Activated naive CD8-positive, alpha-beta T cell (primary cell): ENCODE results near the gene DNLZ.

Experiments
- H3K27ac Mint-ChIP-seq: one replicate; pipeline ENCODE4 v1.8.0; 2021; ENCODE audit warnings: mixed read lengths
- H3K27me3 Mint-ChIP-seq: one replicate; pipeline ENCODE4 v1.8.0; 2021; ENCODE audit warnings: mixed read lengths
- H3K36me3 Mint-ChIP-seq: one replicate; pipeline ENCODE4 v1.8.0; 2021; ENCODE audit warnings: mixed read lengths
- H3K4me1 Mint-ChIP-seq: one replicate; pipeline ENCODE4 v1.8.0; 2021; ENCODE audit warnings: low read depth, mixed read lengths
- H3K4me3 Mint-ChIP-seq: one replicate; pipeline ENCODE4 v1.8.0; 2021; ENCODE audit warnings: mild to moderate bottlenecking, mixed read lengths
- H3K9me3 Mint-ChIP-seq: one replicate; pipeline ENCODE4 v1.8.0; 2021; ENCODE audit warnings: low read depth, mixed read lengths

The DNLZ gene

DNA sequence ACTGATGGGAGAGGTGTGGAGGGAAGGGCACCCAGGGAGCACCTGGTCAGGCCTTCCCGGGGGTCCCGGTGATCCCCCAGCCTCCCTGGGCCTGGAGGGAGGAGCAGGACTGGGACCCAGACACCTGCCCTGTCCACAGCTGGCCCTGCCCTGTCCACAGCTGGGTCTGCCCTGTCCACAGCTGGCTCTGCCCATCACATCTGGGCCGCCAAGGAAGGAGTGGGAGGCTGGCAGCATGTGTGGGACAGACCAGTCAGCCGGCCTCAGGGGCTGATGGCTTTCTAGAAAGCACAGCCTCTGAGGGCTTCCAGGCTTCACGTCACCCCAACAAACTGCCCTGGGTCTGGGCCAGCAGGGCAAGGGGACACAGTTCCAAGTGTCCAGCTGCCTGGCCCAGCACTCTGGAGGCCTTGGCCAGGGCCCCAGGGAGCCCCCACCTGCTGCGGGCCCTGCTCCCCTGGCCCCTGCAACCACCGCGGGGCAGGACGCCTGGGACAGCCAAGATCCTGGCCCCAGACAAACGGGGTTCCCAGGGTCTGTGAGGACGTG lies 12.2 kb downstream of the DNLZ start:
- Mint-ChIP-seq H3K36me3 (no peaks in the 10 kb centered on the region), H3K27ac (no peak overlapping the region), H3K27me3 (no peaks in the 10 kb centered on the region), H3K9me3 (no peaks in the 10 kb centered on the region), H3K4me3 (no peak overlapping the region), H3K4me1 (no peaks in the 10 kb centered on the region)

GRCh38 chr9:136349546-136349945 lies 14.0 kb downstream of the DNLZ start:
- no peaks in the 10 kb centered on the region for H3K27me3 Mint-ChIP-seq
- H3K27ac Mint-ChIP-seq, result no peak overlapping the region
- H3K9me3 Mint-ChIP-seq, result no peaks in the 10 kb centered on the region
- no peak overlapping the region for H3K4me3 Mint-ChIP-seq
- no peaks in the 10 kb centered on the region for H3K36me3 Mint-ChIP-seq
- no peaks in the 10 kb centered on the region for H3K4me1 Mint-ChIP-seq

GRCh38 chr9:136348691-136349090 lies 14.9 kb downstream of the DNLZ start:
- no peak overlapping the region for H3K4me3 Mint-ChIP-seq

GRCh38 chr9:136347472-136348256 lies 15.9 kb downstream of the DNLZ start:
- Mint-ChIP-seq H3K36me3 (no peaks in the 10 kb centered on the region), H3K27me3 (no peaks in the 10 kb centered on the region), H3K9me3 (no peaks in the 10 kb centered on the region), H3K4me3 (no peak overlapping the region), H3K4me1 (no peaks in the 10 kb centered on the region), H3K27ac (no peak overlapping the region)

More at GRCh38 chr9:136348691-136349090, 14.9 kb downstream of the DNLZ start:
- no peaks in the 10 kb centered on the region for H3K27me3 Mint-ChIP-seq
- no peak overlapping the region for H3K27ac Mint-ChIP-seq
- H3K4me1 Mint-ChIP-seq, result no peaks in the 10 kb centered on the region
- no peaks in the 10 kb centered on the region for H3K36me3 Mint-ChIP-seq
- H3K9me3 Mint-ChIP-seq, result no peaks in the 10 kb centered on the region

GRCh38 chr9:136346927-136347465 lies 16.5 kb downstream of the DNLZ start:
- Mint-ChIP-seq H3K27me3 (no peaks in the 10 kb centered on the region), H3K4me1 (no peaks in the 10 kb centered on the region), H3K4me3 (no peak overlapping the region), H3K27ac (no peak overlapping the region), H3K9me3 (no peaks in the 10 kb centered on the region), H3K36me3 (no peaks in the 10 kb centered on the region)

- Mint-ChIP-seq H3K4me3 (no peak overlapping the region), H3K27ac (no peak overlapping the region), H3K9me3 (no peaks in the 10 kb centered on the region), H3K36me3 (no peaks in the 10 kb centered on the region), H3K27me3 (no peaks in the 10 kb centered on the region), H3K4me1 (no peaks in the 10 kb centered on the region)
Observed at GRCh38 chr9:136346157-136346481, 17.4 kb downstream of the DNLZ start.

- H3K9me3 Mint-ChIP-seq, result no peaks in the 10 kb centered on the region
- no peaks in the 10 kb centered on the region for H3K36me3 Mint-ChIP-seq
- no peaks in the 10 kb centered on the region for H3K4me1 Mint-ChIP-seq
- H3K27ac Mint-ChIP-seq, result no peak overlapping the region
- H3K4me3 Mint-ChIP-seq, result no peak overlapping the region
- H3K27me3 Mint-ChIP-seq, result no peaks in the 10 kb centered on the region
Observed at GRCh38 chr9:136345281-136346156, 18.0 kb downstream of the DNLZ start.

- Mint-ChIP-seq H3K36me3 (no peaks in the 10 kb centered on the region), H3K4me3 (no peak overlapping the region), H3K4me1 (no peaks in the 10 kb centered on the region), H3K27me3 (no peaks in the 10 kb centered on the region), H3K9me3 (no peaks in the 10 kb centered on the region), H3K27ac (no peak overlapping the region)
Observed at GRCh38 chr9:136344544-136345280, 18.8 kb downstream of the DNLZ start.

GRCh38 chr9:136343884-136344269 lies 19.7 kb downstream of the DNLZ start:
- Mint-ChIP-seq H3K4me1 (no peaks in the 10 kb centered on the region), H3K36me3 (no peaks in the 10 kb centered on the region), H3K4me3 (no peak overlapping the region), H3K9me3 (no peaks in the 10 kb centered on the region), H3K27me3 (no peaks in the 10 kb centered on the region), H3K27ac (no peak overlapping the region)

DNA sequence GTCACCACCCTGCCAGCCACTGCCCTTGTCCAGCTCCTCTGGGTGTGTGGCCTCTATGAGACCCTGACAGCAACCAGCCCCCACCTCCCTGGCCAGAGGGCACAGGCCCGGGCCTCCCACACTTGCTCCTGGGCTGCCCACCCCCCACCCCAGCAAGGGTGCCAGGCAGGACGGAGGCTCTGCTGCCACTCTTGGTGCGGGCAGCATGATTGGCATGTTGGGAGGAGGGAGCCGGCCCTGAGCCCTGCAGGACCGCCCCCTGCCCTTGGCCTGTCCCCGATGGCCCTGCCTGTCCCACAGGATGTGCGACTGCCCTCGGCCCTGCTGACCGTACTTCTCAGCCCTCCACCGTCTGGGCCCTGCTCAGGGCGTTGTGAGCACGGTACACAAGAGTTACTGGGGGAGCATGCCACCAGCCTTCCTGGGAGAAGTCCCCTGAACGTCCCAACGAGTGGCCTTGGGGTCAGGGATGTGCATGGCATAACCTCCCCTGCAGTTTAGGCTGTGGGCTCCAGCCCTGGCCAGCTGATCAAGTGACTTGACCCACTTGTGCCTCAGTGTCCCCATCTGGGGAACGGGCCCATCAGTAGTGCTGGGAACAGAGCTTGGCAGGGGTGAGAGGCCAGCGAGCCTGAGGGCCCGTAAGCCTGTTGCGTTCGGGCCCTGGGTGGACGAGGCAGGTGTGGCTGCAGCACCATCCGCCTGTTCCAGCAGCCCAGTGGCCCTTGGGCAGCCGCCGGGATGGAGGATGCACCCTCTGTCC lies 20.2 kb downstream of the DNLZ start:
- Mint-ChIP-seq H3K27me3 (no peaks in the 10 kb centered on the region), H3K9me3 (no peaks in the 10 kb centered on the region), H3K27ac (no peak overlapping the region), H3K4me3 (no peak overlapping the region), H3K36me3 (no peaks in the 10 kb centered on the region), H3K4me1 (no peaks in the 10 kb centered on the region)

DNA sequence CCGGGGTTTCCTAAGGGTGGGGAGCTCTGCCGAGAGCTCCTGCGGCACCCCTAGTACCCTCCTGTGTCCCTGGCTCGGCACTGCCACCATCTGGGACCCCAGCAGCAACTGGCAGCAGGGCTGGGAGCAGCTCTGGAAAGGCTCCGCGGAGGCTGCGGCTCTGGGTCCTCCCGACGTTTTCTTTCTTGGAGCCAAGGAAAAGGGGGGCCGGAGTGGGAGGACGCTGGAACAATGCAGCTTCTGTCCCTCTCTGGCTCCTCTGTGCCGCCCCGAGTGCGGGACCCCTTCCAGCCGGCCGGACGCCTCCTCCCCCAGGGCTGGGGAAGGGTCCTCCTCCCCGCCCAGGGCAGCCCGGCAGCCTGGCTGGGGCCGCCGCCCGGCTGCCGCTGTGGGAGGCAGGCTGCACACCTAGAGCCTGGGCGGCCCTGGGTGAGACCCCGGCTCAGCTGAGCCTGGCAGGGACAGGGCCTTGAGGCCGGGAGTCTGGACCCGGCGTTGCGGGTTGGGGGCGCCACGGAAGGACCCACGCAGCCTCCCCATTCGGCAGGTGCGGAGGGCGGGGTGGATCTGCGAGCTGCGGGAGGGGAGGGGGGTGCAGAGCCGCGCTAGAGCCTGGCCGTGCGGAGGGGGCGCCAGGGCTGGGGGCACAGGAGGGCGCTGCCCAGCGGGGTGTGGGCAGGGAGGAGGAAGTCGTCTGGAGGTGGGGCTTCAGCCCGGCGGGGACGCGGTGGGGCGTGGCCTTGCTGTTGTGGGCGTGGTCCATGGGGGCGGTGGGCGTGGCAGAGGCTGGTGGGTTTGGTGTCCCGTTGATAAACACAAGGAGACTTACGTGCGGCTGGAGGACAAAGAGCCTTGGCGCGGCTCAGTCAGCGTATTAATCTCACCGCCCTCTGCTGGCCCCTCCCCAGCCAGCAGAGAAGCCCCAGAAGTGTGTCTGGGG lies 21.1 kb downstream of the DNLZ start:
- Mint-ChIP-seq H3K27ac (no peak overlapping the region), H3K9me3 (no peaks in the 10 kb centered on the region), H3K4me3 (no peak overlapping the region), H3K4me1 (no peaks in the 10 kb centered on the region), H3K36me3 (no peaks in the 10 kb centered on the region), H3K27me3 (no peaks in the 10 kb centered on the region)

- no peak overlapping the region for H3K27ac Mint-ChIP-seq
- H3K27me3 Mint-ChIP-seq, result no peaks in the 10 kb centered on the region
- H3K36me3 Mint-ChIP-seq, result no peaks in the 10 kb centered on the region
- no peak overlapping the region for H3K4me3 Mint-ChIP-seq
- H3K4me1 Mint-ChIP-seq, result no peaks in the 10 kb centered on the region
- H3K9me3 Mint-ChIP-seq, result no peaks in the 10 kb centered on the region
Observed at GRCh38 chr9:136341769-136342168, 21.8 kb downstream of the DNLZ start.

DNA sequence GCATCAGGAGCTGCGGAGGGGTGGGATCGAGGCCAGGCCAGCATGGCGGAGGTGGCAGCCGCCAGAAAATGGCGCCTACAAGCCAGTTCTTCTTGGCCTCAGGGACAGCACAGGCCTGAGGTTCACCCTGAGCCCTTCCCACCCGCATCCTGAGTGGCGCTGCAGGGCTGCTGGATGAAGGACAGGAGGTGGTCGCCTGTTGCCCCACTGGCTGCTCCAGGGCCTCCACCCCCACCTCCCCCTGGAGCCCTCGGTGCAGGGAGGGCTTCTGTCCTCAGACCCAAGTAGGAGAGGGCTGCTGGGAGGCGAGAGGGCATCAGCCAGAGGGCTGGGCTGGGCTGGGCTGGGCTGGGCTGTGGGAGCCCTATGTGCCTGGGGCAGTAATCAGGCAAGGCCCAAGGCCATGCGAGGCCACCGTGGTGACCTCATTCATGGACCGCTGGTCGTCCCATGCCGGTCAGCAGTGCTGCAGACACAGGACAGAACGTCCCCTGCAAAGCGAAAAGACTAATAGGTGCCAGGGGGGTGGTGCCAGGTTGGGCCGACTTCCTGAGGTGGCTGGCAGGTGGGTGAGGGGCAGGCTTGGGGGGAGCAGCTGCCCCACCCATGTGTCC lies 22.4 kb downstream of the DNLZ start:
- H3K9me3 Mint-ChIP-seq, result no peaks in the 10 kb centered on the region
- H3K36me3 Mint-ChIP-seq, result no peaks in the 10 kb centered on the region
- H3K27ac Mint-ChIP-seq, result no peak overlapping the region
- no peaks in the 10 kb centered on the region for H3K4me1 Mint-ChIP-seq
- H3K4me3 Mint-ChIP-seq, result no peak overlapping the region
- H3K27me3 Mint-ChIP-seq, result no peaks in the 10 kb centered on the region
